ENCODE results near the gene HAUS2. TPM values are rescaled to one million over a fixed set of nuclear protein-coding genes. Genes with fewer than 3 reads are reported as not detected.

HAUS2 gene
- total and polyA plus RNA-seq, 2 donors (not counting 3 experiments of a cell fraction or from before 2014, with no cell fraction given), result 12.6 to 33.5 TPM

GRCh38 chr15:42576776-42577175, 28.1 kb downstream of the HAUS2 start:
- H3K9me1 ChIP-seq (replicated peaks; ENCODE audit: control insufficient read depth, extremely low read depth, insufficient read depth, low read length), result no peaks in the 10 kb centered on the region
- peaks cover 2% of the 10 kb centered on the region for H3K79me2 ChIP-seq (ENCODE audit: control insufficient read depth, insufficient read depth, low read length)
- no peak overlapping the region for H3K9ac ChIP-seq (replicated peaks; ENCODE audit: extremely low read depth, insufficient read depth, low read length)
- H4K20me1 ChIP-seq (replicated peaks; ENCODE audit: control insufficient read depth, extremely low read depth, insufficient read depth, low read length), result no peaks in the 10 kb centered on the region
- peaks cover 17% of the 10 kb centered on the region for H3K4me1 ChIP-seq (ENCODE audit: control insufficient read depth, extremely low read depth, insufficient read depth, low read length)
- H3K9me3 ChIP-seq (replicated peaks; ENCODE audit: control insufficient read depth, insufficient read depth, low read length), result no peaks in the 10 kb centered on the region
- FAIRE-seq (no peak), DNase-seq (ENCODE audit: low read depth, low spot score) (no peak)
- H3K4me2 ChIP-seq (ENCODE audit: insufficient read depth, low read length), result peak overlapping the region; percentile 88
- TF ChIP-seq EZH2 (IDR thresholded peaks at IDR 0.05; ENCODE audit: borderline replicate concordance, low read depth, low read length, severe bottlenecking), result no peak
- no peak for TF ChIP-seq JUN (IDR thresholded peaks at IDR 0.05; ENCODE audit: borderline replicate concordance, insufficient read depth, insufficient read length, low read depth)
- TF ChIP-seq POLR2AphosphoS5 (IDR thresholded peaks at IDR 0.05; ENCODE audit: insufficient read depth, low read depth, low read length), result no peak
- TF ChIP-seq FOS (IDR thresholded peaks at IDR 0.05; ENCODE audit: borderline replicate concordance, insufficient read depth, low read length), result no peak
- no peak for TF ChIP-seq CTCF (IDR thresholded peaks at IDR 0.05; ENCODE audit: extremely low read depth in 1 of 2, insufficient read depth in 1 of 2, low read depth in 1 of 2, low read length in 2 of 2)
- TF ChIP-seq, protein P1, sequence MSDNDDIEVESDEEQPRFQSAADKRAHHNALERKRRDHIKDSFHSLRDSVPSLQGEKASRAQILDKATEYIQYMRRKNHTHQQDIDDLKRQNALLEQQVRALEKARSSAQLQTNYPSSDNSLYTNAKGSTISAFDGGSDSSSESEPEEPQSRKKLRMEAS (IDR thresholded peaks at IDR 0.05; ENCODE audit: insufficient read depth, insufficient read length), result no peak
- no peak for TF ChIP-seq MYC (IDR thresholded peaks at IDR 0.05; ENCODE audit: low read depth, low read length)
- H3K27ac ChIP-seq (ENCODE audit: insufficient read depth, low read depth, low read length), result no peak overlapping the region
- TSS peak; percentile 12 for BruUV-seq (replicated peaks)
- H3K4me3 ChIP-seq (replicated peaks in 1 of 3; ENCODE audit: insufficient read depth in 1 of 3, low read depth in 1 of 3, low read length in 3 of 3), result no peak overlapping the region
- ChIA-PET CTCF (interaction anchor here (1.8 kb wide), 1 partner anchor 39 kb away, joined by 4 read pairs; no protein-coding TSS in a partner anchor), POLR2A (no interaction called here)
- H3K36me3 ChIP-seq (ENCODE audit: control insufficient read depth in 2 of 2, extremely low read depth in 1 of 2, insufficient read depth in 2 of 2, low read length in 2 of 2), result no peaks in the 10 kb centered on the region
- no peak overlapping the region for H2AFZ ChIP-seq (ENCODE audit: low read depth, low read length)
- H3K27me3 ChIP-seq (ENCODE audit: control insufficient read depth in 2 of 2, insufficient read depth in 2 of 2, low read length in 2 of 2), result no peaks in the 10 kb centered on the region
- dilution Hi-C loops (cut with MboI; ENCODE audit: extremely low pct_ligation_motif_present, low sequenced_read_pairs) (no loop called here), intact Hi-C loops (cut with micrococcal nuclease) (no loop called here)

Measured in endothelial cell of umbilical vein (primary cell).